ENCODE measurements around the gene TBC1D2.
"Not testable (repeated sequence)": the region's sequence is repeated elsewhere in the genome, so short reads cannot be mapped to it uniquely, and the experiment has no call there.

The TBC1D2 gene

DNA sequence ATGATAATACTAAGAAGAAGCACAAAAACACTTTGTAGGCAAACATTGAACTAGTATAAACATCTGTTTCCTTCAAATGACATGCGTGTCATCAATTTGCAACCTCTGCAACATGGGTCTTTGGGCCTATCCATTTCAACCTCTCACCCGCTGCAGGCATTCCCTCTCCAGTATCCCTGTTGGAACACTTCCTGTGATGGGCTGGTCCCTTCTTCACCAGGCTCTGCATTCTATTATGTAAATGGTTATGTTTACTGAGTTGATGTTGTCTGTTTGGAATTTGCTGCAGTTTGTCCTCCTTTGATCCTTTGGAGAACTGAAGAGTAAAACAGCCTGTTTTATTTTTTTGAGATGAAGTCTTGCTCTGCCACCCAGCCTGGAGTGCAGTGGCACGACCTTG, 16.6 kb upstream of the TBC1D2 start:
- no peak for DNase-seq (ENCODE audit: low read depth in 2 of 2)

DNA sequence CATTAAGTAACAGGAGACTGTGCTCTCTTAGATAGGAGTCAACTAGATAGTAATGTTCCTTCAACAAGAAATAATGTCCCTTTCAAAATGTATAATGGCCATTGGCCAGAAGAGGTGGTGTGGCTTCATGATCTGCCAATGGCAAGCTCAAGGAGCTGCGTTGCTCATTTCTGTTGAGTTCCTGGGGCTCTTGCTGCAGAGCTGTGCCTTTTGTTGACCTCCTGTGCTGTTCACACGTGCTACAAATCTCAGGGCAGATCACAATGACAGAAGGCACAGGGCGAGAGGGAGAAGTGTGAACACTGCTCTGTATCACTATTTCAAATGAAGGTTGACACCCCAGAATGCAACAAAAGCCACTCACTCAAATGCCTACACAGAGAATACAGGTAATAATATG, 16.0 kb upstream of the TBC1D2 start:
- no peak for DNase-seq (ENCODE audit: low read depth in 2 of 2)

DNA sequence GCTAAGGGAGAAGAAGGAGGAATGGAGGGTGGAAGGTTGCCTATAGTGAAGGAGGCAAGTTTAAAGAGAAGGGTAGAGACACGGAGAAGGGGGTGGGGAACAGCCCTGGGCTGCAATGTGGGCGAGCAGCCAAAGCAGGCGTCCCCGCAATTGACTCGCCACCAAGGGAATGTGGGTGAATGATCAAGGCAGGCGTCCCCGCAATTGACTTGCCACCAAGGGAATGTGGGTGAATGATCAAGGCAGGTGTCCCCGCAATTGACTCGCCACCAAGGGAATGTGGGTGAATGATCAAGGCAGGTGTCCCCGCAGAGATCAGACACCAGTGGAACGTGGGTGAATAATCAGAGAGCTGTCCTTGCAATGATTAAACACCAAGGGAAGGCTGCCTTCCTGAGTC, 14.8 kb upstream of the TBC1D2 start:
- not testable (repeated sequence) for DNase-seq (ENCODE audit: low read depth in 2 of 2)

DNA sequence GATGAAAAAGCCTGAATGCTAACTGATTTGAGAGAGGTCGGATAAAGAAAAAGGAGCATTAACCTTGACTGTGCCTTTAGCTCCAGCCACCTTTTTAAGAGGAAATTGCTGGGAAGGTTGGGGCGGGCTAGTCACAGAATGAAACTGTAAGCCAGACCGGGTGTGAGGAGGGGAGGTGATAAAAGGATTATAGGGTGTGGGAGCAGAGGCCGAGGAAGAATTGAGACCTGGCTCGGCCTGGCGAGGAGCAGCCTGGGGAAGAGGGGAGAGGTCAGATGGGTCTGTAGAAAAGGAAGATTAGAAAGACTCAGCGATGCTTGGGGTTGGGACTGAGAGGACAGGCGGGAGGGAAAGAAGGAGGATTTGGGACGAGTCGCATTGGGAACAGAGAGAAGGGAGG, 14.2 kb upstream of the TBC1D2 start:
- DNase-seq (ENCODE audit: low read depth in 2 of 2), result not testable (repeated sequence)

DNA sequence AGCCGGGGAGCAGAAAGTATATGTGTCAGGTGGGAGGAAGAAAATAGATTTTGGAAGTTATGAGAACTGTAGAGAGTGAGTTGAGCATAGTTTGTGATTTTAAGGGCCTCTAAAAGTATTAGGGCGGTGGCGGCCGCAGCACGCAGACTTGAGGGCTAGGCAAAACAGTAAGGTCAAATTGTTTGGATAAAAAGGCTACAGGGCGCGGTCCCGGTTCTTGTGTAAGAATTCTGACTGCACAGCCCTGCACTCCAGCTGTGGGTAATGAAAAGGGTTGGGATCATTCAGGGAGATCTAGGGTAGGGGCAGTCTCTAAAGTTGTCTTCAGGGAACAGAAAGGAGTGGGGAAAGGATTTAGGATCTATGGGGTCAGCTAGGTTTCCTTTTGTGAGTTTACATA, 12.1 kb upstream of the TBC1D2 start:
- DNase-seq (ENCODE audit: low read depth in 2 of 2), result not testable (repeated sequence)

DNA sequence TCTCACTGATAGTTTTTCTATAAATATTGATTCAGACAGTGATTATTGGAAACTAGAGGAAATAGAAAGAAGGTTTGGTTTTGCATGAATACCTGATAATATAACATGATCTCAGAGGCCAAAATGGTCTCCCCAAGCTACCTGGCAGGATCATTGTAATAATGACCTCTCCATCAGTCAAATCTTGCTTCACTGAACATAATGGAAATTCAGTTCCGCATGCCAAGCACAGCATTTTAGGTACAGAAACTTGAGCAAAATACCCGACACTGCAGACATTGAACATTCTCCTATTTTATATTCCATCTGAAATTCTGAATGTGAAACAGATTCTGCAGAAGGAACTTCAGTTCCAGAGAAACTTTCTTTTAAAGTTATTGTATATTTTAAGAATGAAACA, 9.1 kb upstream of the TBC1D2 start:
- DNase-seq (ENCODE audit: low read depth in 2 of 2), result no peak

DNA sequence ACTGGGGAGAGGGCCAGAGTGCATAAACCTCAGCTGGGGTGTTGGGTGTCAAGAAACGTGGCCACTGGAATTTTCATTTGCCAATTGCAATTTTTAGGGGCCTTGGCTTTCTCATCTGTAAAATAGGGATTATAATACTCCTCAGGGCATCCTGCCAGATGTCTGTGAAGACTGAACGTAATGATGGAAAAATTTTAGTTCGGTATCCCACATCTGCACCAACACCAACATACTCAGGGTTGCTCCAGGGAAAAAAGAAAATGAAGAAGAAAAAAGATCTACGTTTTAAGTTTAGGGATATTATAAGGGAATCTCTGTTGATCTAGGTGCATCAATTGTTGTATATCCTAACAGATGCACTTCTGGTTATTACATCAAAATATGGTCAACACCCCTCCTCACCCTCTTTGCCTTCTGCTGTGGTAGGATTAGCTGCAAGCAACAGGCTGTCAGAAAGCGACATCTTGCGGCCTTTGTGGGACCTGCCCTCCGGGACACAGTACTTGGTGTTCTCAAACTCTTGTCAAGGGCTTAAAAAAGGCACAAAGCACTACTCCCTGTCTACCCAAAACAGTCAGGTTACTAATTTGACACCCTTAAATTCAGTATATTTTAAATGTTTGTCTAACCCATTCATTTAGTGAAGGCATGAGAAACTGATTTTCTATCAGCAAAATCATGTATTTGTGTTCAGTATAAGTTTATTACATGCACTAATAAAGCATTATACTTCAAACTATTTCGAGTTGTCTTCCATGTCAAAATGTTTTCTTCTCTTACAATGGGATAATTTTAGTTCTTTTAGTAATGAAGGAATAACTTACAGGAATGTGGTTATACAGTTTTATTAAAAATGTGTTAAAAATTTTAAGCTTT, 8.3 kb upstream of the TBC1D2 start:
- peak; percentile 67 to 71 for DNase-seq (ENCODE audit: low read depth in 2 of 2)

DNA sequence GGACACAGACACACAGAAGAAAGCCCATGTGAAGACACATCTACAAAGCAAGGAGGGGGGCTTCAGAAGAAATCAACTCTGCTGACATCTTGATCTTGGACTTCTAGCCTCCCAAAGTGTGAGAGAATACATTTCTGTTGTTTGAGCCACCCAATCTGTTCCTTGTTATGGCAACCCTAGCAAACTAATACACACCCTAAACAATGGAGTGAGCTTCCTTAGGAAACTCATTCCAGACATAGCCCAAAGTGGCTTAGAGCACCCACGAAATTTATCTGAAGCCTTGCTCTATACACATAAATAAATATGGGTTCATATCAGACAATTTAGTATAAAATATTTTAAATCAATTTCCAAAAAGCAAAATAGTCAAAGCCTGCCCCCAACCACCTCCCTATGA, 7.6 kb upstream of the TBC1D2 start:
- no peak for DNase-seq (ENCODE audit: low read depth in 2 of 2)

DNA sequence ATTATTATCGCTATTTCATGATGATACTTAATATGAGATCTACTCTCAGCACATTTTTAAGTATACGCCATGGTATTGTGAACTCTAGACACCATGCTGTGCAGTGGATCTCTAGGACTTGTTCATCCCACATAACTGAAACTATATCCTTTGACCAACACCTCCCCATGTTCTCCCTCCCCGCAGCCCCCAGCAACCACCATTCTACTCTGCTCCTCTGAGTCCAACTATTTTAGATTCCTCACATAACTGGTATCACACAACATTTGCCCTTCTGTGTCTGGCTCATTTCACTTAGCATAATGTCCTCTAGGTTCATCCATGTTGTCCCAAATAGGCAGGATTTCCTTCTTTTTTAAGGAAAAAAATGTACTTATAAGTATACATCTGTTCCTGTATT, 6.6 kb upstream of the TBC1D2 start:
- no peak for DNase-seq (ENCODE audit: low read depth in 2 of 2)

DNA sequence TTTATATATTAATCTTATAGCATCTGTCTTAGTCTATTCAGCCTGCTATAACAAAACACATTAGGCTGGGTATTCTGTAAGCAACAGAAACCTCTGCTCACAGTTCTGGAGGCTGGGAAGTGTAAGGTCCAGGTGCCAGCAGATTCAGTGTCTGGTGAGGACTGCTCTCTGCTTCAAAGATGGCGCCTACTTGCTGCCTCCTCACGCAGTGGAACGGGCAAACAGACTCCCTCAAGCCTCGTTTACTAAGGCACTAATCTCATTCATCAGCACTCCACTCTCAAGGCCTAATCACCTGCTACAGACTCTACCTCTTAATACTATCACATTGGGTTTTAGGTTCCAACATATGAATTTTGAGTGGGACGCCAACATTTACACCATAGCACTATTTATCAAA, 5.2 kb upstream of the TBC1D2 start:
- no peak for DNase-seq (ENCODE audit: low read depth in 2 of 2)

DNA sequence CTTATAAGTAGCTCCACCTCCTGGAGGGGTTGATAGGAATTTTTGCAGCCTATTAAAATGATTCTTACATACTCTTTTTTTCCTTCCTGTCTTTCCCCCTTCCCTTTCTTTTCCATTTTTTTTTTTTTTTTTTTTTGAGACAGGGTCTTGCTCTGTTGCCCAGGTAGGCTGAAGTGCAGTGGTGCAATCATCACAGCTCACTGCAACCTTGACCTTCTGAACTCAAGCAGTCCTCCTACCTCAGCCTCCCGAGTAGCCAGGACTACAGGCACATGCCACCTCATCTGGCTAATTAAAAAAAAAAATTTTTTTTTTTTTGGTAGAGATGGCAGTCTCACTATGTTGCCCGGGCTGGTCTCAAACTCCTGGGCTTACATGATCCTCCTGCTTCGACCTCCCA, 4.3 kb upstream of the TBC1D2 start:
- DNase-seq (ENCODE audit: low read depth in 2 of 2), result no peak

DNA sequence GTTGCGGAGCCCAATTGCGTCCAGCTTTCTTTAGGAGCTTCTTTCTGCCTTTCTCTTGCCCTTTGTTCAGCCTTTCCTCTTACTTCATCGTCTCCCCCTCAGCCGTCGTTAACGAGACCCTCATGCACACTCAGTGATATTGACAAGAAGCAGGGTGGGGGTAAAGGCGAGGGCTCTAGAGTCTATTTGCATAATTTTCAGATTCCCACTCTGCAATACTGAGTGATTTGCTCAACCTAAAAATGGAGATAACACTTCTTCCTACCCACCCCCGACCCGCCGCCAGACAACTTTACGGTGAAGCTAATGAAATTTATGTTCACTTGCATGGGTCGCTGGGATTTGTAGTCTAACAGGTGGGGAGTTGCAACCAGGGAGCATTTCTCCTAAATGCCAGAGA, 1.3 kb upstream of the TBC1D2 start:
- DNase-seq (ENCODE audit: low read depth in 2 of 2), result peak; percentile 8 to 10

DNA sequence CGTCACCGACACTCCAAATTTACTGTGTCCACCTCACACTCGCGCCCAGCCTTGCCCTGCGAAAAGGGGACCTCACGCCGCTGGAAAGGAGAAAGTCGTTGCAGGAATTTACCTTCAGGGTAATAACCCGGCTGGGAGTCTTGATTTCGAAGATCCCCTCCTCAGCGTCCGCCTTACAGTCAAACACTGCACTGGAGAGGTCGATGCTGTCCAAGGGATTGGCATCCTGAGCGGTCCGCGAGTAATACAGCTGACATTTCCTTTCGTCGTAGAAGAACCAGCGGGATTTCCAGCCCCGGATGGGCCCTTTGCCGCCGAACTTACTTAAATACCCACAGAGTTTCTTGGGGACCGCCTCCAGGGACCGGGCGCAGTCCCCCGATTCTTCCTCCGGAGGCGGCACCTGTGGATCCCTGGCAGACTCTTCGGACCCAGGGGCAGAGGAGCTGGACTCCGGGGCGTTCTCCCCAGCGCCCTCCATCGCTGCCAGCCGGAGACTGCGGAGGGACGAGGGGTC, 330 bp downstream of the TBC1D2 start:
- peak in 1 of 2 donors; percentile 16 for DNase-seq (ENCODE audit: low read depth in 2 of 2)

DNA sequence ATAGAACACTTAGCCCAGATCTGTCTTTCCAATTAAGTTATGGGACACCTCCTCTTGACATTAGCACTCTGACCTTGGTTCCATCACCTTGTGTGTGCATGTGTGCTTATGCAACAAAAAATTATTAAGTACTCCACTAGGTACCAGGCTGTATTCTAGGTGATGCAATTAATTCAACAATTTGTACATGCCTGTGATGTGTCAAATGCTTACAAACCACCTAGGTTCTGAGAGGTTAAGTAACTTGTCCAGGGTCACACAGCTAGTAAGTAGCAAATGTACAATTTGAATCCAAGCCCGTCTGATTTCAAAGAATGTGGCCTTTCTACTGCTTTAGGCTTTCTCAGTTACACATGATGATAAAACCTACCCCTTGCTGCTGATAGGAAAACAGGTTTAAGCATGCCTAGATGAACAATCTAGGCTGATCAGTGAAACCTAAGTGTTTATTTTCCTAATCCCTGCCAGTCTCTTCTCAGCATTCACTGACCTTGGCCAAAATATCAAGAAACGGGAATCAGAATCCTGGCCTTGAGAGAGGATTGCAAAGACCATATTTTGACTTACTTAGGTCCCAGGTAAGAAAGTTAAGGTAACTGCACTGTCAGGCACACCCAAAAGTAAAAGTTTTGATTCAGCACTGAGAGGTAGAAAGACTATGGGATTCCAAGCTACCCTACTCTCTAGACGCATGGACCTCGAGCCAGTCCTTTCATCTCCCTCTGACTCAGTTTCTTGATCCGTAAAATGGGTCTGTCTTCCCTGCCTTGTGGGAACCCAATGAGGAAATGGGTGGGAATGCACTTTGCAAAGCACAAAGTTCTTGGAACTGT, 1.0 kb downstream of the TBC1D2 start:
- no peak for DNase-seq (ENCODE audit: low read depth in 2 of 2)

DNA sequence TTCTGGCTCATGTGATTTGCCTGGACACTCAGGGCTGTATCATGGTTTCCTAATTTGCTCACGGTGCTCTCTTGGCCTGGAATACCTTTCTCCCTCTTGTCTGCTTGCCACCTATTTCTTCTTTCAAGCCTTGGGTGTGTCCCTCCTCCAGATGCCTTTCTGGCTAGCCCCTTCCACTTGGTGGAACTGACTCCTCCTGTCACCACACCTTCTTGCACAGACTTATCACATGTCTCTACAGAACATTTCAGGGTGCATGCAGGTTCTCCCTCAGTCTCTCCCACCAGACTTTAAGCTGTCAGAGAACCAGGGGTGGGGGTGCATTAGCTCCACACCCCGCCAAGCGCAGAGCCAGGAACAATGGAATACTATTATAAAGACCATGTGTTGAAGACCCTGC, 1.9 kb downstream of the TBC1D2 start:
- no peak for DNase-seq (ENCODE audit: low read depth in 2 of 2)

DNA sequence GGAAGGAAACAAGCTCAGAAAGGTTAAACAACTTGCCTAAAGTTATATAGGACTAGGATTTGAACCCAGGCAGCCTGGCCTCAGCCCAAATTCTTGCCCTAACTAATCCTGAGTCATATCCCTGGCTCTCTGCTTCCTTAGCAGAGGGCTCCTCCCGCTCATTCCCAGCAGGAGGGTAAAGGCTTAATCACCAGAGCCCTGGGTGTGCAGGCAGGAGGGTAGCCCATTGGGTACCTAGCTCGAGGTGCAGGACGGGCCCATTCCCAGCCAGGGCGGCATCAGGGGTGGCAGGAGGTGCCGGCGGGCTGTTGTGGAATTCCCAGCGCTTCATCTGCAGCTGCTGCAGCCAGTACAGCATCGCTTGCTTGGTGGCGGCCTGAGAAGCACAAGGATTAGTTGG, 3.9 kb downstream of the TBC1D2 start:
- no peak for DNase-seq (ENCODE audit: low read depth in 2 of 2)

DNA sequence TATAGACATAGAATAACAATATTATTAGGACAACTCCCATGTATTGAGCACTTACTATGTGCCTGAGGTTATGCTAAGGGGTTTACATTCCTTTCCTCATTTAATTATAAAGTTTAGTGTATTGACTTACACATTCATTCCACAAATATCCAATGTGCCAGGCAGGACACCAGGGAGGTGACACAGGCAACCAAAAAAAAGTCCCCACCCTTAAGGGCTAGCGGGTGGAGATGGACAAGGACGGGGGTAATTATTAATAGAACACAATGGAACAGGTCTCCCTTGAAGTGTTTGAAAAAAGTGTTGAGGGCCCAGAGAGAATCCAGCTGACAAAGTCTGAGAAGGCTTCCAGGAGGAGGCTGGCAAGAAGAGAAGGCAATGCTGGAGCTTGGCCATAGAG, 5.7 kb downstream of the TBC1D2 start:
- no peak for DNase-seq (ENCODE audit: low read depth in 2 of 2)

DNA sequence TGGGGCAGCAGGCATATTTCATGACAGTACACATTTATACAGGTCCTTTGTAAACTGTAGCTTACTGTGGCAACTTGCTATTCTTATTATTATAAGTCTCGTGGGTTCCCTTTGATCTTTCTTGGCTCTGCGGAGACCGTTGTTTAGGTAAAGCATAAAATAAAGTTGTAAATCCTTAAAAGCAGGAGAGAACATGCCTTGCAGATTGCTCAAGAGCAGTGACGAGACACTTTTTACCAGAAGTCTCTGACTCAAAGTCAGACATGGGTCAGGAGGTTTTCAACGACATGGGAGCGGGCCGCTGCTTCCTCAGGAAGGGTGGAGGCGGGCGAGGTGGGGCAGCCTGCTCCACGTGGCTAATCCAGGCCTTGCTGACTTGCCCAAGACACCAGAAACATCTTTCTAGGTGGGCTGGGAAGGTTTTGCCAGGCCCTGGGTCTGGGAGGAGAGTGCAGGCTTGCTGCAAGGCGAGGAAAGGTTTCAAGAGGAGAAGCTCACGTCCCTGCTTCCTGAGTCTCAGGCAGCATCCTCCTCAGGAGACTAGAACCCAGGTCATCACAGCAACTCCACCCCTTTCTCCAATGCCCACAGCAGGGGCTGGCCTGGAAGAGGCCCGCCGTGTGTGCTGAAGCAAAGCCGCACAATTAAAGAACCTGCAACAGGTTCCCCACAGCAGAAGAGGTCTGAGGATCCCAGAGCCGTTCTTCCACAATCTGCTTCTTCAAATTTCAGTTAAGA, 6.5 kb downstream of the TBC1D2 start:
- no peak for DNase-seq (ENCODE audit: low read depth in 2 of 2)

DNA sequence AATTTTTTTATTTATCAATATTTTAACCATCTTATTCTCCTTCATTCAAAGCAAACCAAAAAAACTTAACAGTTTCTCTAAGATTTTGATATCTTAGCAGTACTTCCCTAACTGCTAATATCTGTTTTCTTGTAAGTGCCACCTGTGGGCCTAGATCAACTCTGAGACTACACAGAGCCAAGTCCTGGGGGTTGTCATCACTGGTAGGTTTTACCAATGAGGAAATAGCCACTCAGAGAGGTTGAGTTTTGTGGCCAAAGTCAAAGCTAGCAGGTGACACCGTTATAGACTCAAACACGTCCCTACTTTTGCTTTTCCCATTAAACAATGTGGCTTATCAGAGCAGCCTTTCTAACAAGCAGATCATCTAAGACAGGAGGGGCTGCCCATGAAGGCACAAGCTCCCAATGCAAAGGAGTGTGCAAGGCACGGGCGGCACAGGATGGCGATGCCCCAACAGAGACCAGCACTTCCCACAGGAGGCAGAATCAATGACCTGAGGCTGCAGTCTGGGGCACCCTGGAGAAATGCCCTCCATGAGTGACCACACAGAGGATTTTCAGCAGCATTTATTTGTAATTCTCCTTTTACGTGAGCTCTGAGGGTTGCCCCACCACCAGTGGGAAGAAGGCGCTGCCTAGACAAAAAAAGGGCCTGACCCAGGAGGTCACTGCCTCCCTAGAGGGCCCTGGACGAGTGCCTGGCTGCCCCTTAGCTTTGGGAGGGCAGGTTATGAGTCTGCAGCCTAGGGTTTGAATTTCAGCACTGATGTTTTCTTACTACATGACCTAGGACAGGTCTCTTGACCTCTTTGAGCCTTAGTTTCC, 7.4 kb downstream of the TBC1D2 start:
- DNase-seq (ENCODE audit: low read depth in 2 of 2), result no peak

DNA sequence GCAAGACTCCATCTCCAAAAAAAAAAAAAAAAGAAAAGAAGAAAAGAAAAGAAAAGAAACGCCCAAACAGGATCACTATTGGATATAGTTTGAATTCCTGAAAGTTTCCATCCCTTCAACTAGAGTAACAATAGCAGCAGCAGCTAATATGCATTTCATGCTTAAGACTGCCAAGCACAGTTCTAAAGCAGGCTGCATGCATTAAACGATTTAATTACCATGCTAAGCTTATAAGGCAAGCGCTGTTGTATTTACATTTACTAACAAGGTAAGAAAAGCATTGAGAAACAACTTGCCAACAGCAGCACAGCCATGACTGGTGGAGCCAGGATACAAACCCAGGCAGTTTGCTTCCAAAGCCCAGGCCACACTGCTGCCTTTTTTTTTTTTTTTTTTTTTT, 13.0 kb downstream of the TBC1D2 start:
- no peak for DNase-seq (ENCODE audit: low read depth in 2 of 2)
